ENCODE data around the gene MYH6.

MYH6 gene

GRCh38 chr14:23353433-23353780 lies 54.7 kb downstream of the MYH6 start:
- no peak for DNase-seq

- DNase-seq = peak; percentile 40
Measured at GRCh38 chr14:23352506-23353432, 55.3 kb downstream of the MYH6 start, which contains the start of gene SLC22A17. Gene SLC22A17 (minus strand): TSS chr14:23352887.

GRCh38 chr14:23351681-23352505 lies 56.2 kb downstream of the MYH6 start:
- DNase-seq = no peak

- DNase-seq = no peak
Measured at GRCh38 chr14:23349156-23349845, 58.8 kb downstream of the MYH6 start.

- DNase-seq = no peak
Measured at GRCh38 chr14:23348297-23348655, 59.8 kb downstream of the MYH6 start.

- DNase-seq = no peak
Measured at GRCh38 chr14:23347406-23348296, 60.4 kb downstream of the MYH6 start.

- no peak for DNase-seq
Measured at GRCh38 chr14:23346693-23347405, 61.2 kb downstream of the MYH6 start.

GRCh38 chr14:23345987-23346692 lies 61.9 kb downstream of the MYH6 start:
- DNase-seq = no peak

GRCh38 chr14:23344481-23344880 lies 63.6 kb downstream of the MYH6 start:
- no peak for DNase-seq

GRCh38 chr14:23339506-23340268 lies 68.4 kb downstream of the MYH6 start:
- no peak for DNase-seq

- DNase-seq = no peak
Measured at GRCh38 chr14:23335623-23336022, 72.5 kb downstream of the MYH6 start.

All from effector CD4-positive, alpha-beta T cell (primary cell).